Endothelial cell of umbilical vein (primary cell): ENCODE measurements around the gene PTP4A1. TPM values are rescaled to one million over a fixed set of nuclear protein-coding genes. Genes with fewer than 3 reads are reported as not detected.

Experiments used
- BruUV-seq: library from RNA; stranded (reverse); fragments of 400-500 nt; replicated peaks from 2 replicates; lab custom pipeline; 2021; lab: Mats Ljungman, UMichigan
- CTCF ChIA-PET: fragments of 300-600, 350-600 bp; sonication (Branson Sonifier 250); formaldehyde crosslinking; loops from one replicate; lab custom pipeline; 2021; ENCODE audit warnings: antibody characterized with exemption, inconsistent platforms; lab: Charles Lee
- POLR2A ChIA-PET: fragments of 300-600, 350-600 bp; sonication (Branson Sonifier 250); formaldehyde crosslinking; loops from one replicate; lab custom pipeline; 2021; ENCODE audit warnings: antibody characterized with exemption, inconsistent platforms; lab: Charles Lee
- DNase-seq: peaks from one replicate; pipeline ENCODE4 v3.0.0-alpha.2; 2011; ENCODE audit warnings: low read depth, low spot score
- FAIRE-seq: peaks from 2 replicates; lab custom pipeline; 2011; peaks lifted over from hg19 to GRCh38; lab: Jason Lieb, UNC
- H2AFZ ChIP-seq: 2 replicates; pipeline ENCODE4 v1.6.0; 2012; ENCODE audit warnings: low read depth, low read length, control low read depth, inconsistent platforms
- H3K27ac ChIP-seq: 2 replicates; pipeline ENCODE4 v1.5.1; 2011; ENCODE audit warnings: low read depth, mild to moderate bottlenecking, control low read depth, low read length, moderate library complexity; ENCODE audit not compliant: insufficient read depth
- H3K27me3 ChIP-seq, 2 experiments: 2 replicates each; pipeline versions ENCODE4 v1.6.0 to v1.6.1; 2011; ENCODE audit warnings: low read length in 2 of 2, mixed read lengths in 1 of 2; ENCODE audit not compliant: control insufficient read depth in 2 of 2, insufficient read depth in 2 of 2
- H3K36me3 ChIP-seq, 2 experiments: 2 replicates in 1 of 2; 3 replicates in 1 of 2; pipeline ENCODE4 v1.5.1; 2011; ENCODE audit warnings: low read length in 2 of 2, mild to moderate bottlenecking in 1 of 2, moderate library complexity in 1 of 2; ENCODE audit not compliant: control insufficient read depth in 2 of 2, insufficient read depth in 2 of 2; ENCODE audit errors: extremely low read depth in 1 of 2
- H3K4me1 ChIP-seq: 3 replicates; pipeline ENCODE4 v1.5.1; 2011; ENCODE audit warnings: mild to moderate bottlenecking, low read length; ENCODE audit not compliant: control insufficient read depth, insufficient read depth; ENCODE audit errors: extremely low read depth
- H3K4me2 ChIP-seq: 2 replicates; pipeline ENCODE4 v1.6.1; 2011; ENCODE audit warnings: low read length, control low read depth, mixed read lengths; ENCODE audit not compliant: insufficient read depth
- H3K4me3 ChIP-seq, 3 experiments: fragments of 200-600 bp in 1 of 3; sonication (generic), shearing (Covaris generic) in 1 of 3; replicated peaks in 1 of 3; 2 replicates each; pipeline ENCODE4 v1.5.1; 2011 to 2016; ENCODE audit warnings: control low read depth in 3 of 3, low read length in 3 of 3, mild to moderate bottlenecking in 2 of 3, inconsistent platforms in 1 of 3, low read depth in 1 of 3, moderate library complexity in 1 of 3; ENCODE audit not compliant: insufficient read depth in 1 of 3
- H3K79me2 ChIP-seq: 2 replicates; pipeline ENCODE4 v1.6.0; 2012; ENCODE audit warnings: low read length, inconsistent platforms; ENCODE audit not compliant: control insufficient read depth, insufficient read depth
- H3K9ac ChIP-seq: replicated peaks from 2 replicates; pipeline ENCODE3; 2011; ENCODE audit warnings: low read length, control low read depth; ENCODE audit not compliant: insufficient read depth; ENCODE audit errors: extremely low read depth
- H3K9me1 ChIP-seq: replicated peaks from 3 replicates; pipeline ENCODE4 v1.6.0; 2011; ENCODE audit warnings: mild to moderate bottlenecking, low read length; ENCODE audit not compliant: control insufficient read depth, insufficient read depth; ENCODE audit errors: extremely low read depth
- H3K9me3 ChIP-seq: replicated peaks from 2 replicates; pipeline ENCODE4 v1.5.1; 2012; ENCODE audit warnings: low read length, inconsistent platforms; ENCODE audit not compliant: control insufficient read depth, insufficient read depth
- H4K20me1 ChIP-seq: replicated peaks from 2 replicates; pipeline ENCODE3; 2011; ENCODE audit warnings: mild to moderate bottlenecking, low read length; ENCODE audit not compliant: control insufficient read depth, insufficient read depth; ENCODE audit errors: extremely low read depth
- CTCF ChIP-seq, 2 donors: IDR thresholded peaks; 1 replicate in 1 of 2; 2 replicates in 1 of 2; pipeline ENCODE4 v1.5.1; 2011; ENCODE audit warnings: low read length in 2 of 2, mild to moderate bottlenecking in 2 of 2, moderate library complexity in 2 of 2, control low read depth in 1 of 2, inconsistent platforms in 1 of 2, low read depth in 1 of 2; ENCODE audit not compliant: insufficient read depth in 1 of 2; ENCODE audit errors: extremely low read depth in 1 of 2
- EZH2 ChIP-seq: IDR thresholded peaks from 2 replicates; pipeline ENCODE4 v1.6.1; 2012; ENCODE audit warnings: borderline replicate concordance, low read depth, mild to moderate bottlenecking, moderate library complexity, low read length, inconsistent platforms; ENCODE audit not compliant: severe bottlenecking
- FOS ChIP-seq: IDR thresholded peaks from 2 replicates; pipeline ENCODE4 v1.6.1; 2011; ENCODE audit warnings: mild to moderate bottlenecking, low read length, moderate library complexity, borderline replicate concordance; ENCODE audit not compliant: insufficient read depth
- GATA2 ChIP-seq: IDR thresholded peaks from 2 replicates; pipeline ENCODE4 v1.7.0; 2011; ENCODE audit warnings: low read depth, mild to moderate bottlenecking, moderate library complexity, mixed read lengths, low read length; ENCODE audit not compliant: insufficient read length, insufficient read depth
- JUN ChIP-seq: IDR thresholded peaks from 2 replicates; pipeline ENCODE4 v1.6.1; 2011; ENCODE audit warnings: borderline replicate concordance, low read depth; ENCODE audit not compliant: insufficient read length, insufficient read depth
- MYC ChIP-seq: IDR thresholded peaks from one replicate; pipeline ENCODE4 v1.6.1; 2011; ENCODE audit warnings: mild to moderate bottlenecking, low read depth, low read length
- POLR2A ChIP-seq: IDR thresholded peaks from 2 replicates; pipeline ENCODE4 v1.6.1; 2012; ENCODE audit warnings: low read depth, mild to moderate bottlenecking, control low read depth, low read length
- POLR2AphosphoS5 ChIP-seq: IDR thresholded peaks from 2 replicates; pipeline ENCODE4 v1.6.1; 2012; ENCODE audit warnings: low read depth, mild to moderate bottlenecking, control low read depth, low read length, moderate library complexity; ENCODE audit not compliant: insufficient read depth
- dilution Hi-C: fragments of 300-500 bp; cut with MboI; formaldehyde crosslinking; loops from one replicate; pipeline ENCODE4 v1.15.0; 2019; ENCODE audit warnings: low sequenced_read_pairs; ENCODE audit not compliant: extremely low pct_ligation_motif_present
- intact Hi-C: fragments of 100-400 bp; cut with micrococcal nuclease; formaldehyde crosslinking; loops from one replicate; pipeline ENCODE4 v1.10.0; 2022
- polyA plus RNA-seq, 4 experiments: library from polyadenylated mRNA; depleted of rRNA in 3 of 4; stranded (reverse) in 3 of 4; unstranded in 1 of 4; fragments of >200 nt; gene quantifications; 2 replicates each; pipeline versions ENCODE4 v1.2.1 to v1.2.3, GENCODE V29; 2011 to 2012; ENCODE audit warnings: missing spikeins in 1 of 4
- total RNA-seq: library from RNA; stranded (reverse); gene quantifications from 2 replicates; pipeline ENCODE4 v1.2.3, GENCODE V29; 2021
- TF ChIP-seq, protein P1 (sequence below): IDR thresholded peaks from 2 replicates; pipeline ENCODE4 v1.6.1; 2011; ENCODE audit not compliant: insufficient read depth, insufficient read length

PTP4A1 gene
- total and polyA plus RNA-seq, 2 donors (not counting 3 experiments of a cell fraction or from before 2014, with no cell fraction given): 10.8 to 58.4 TPM

- H3K9me3 ChIP-seq: no peaks in the 10 kb centered on the region
- ChIA-PET POLR2A (no interaction called here), CTCF (no interaction called here)
- H3K4me1 ChIP-seq: no peaks in the 10 kb centered on the region
- no peak for DNase-seq
- dilution Hi-C loops (no loop called here), intact Hi-C loops (no loop called here)
- no peak overlapping the region for H3K27ac ChIP-seq
- no peaks in the 10 kb centered on the region for H3K36me3 ChIP-seq
- no peak overlapping the region for H3K9ac ChIP-seq
- H3K4me2 ChIP-seq: no peak overlapping the region
- no TSS peak for BruUV-seq
- FAIRE-seq: no peak
- no peaks in the 10 kb centered on the region for H3K79me2 ChIP-seq
- TF ChIP-seq POLR2AphosphoS5: no peak
- TF ChIP-seq MYC: no peak
- no peak for TF ChIP-seq GATA2
- no peak for TF ChIP-seq EZH2
- no peak for TF ChIP-seq POLR2A
- no peak for TF ChIP-seq CTCF (IDR thresholded peaks at IDR 0.05; ENCODE audit: extremely low read depth in 1 of 2, insufficient read depth in 1 of 2, low read depth in 1 of 2, low read length in 2 of 2)
- no peak overlapping the region for H2AFZ ChIP-seq
- no peaks in the 10 kb centered on the region for H3K27me3 ChIP-seq
- H3K4me3 ChIP-seq: no peak overlapping the region
- no peaks in the 10 kb centered on the region for H4K20me1 ChIP-seq
- no peaks in the 10 kb centered on the region for H3K9me1 ChIP-seq
These were observed 42.8 kb upstream of the PTP4A1 start for GRCh38 chr6:63529498-63529897.

- Histone ChIP-seq H2AFZ (no peak overlapping the region), H3K4me1 (no peaks in the 10 kb centered on the region), H4K20me1 (no peaks in the 10 kb centered on the region), H3K4me3 (no peak overlapping the region), H3K27ac (no peak overlapping the region), H3K9me1 (no peaks in the 10 kb centered on the region), H3K27me3 (no peaks in the 10 kb centered on the region), H3K4me2 (no peak overlapping the region), H3K9ac (no peak overlapping the region), H3K36me3 (no peaks in the 10 kb centered on the region), H3K79me2 (no peaks in the 10 kb centered on the region), H3K9me3 (no peaks in the 10 kb centered on the region)
- dilution Hi-C loops (no loop called here), intact Hi-C loops (no loop called here)
- BruUV-seq: no TSS peak
- ChIA-PET POLR2A (no interaction called here), CTCF (interaction anchor here (2.1 kb wide), 1 partner anchor 234 kb away, joined by 5 read pairs; no protein-coding TSS in a partner anchor)
- TF ChIP-seq EZH2: no peak
- TF ChIP-seq CTCF (IDR thresholded peaks at IDR 0.05; ENCODE audit: extremely low read depth in 1 of 2, insufficient read depth in 1 of 2, low read depth in 1 of 2, low read length in 2 of 2): no peak
- TF ChIP-seq, protein P1, sequence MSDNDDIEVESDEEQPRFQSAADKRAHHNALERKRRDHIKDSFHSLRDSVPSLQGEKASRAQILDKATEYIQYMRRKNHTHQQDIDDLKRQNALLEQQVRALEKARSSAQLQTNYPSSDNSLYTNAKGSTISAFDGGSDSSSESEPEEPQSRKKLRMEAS: no peak
- TF ChIP-seq MYC: no peak
- TF ChIP-seq JUN: no peak
- no peak for TF ChIP-seq FOS
- no peak for TF ChIP-seq POLR2A
- TF ChIP-seq GATA2: no peak
- TF ChIP-seq POLR2AphosphoS5: no peak
- FAIRE-seq (no peak), DNase-seq (no peak)
These were observed 42.1 kb upstream of the PTP4A1 start for GRCh38 chr6:63530182-63530581.
